ENCODE results near the gene FADS3. TPM values are rescaled to one million over a fixed set of nuclear protein-coding genes. Genes with fewer than 3 reads are reported as not detected.

FADS3 gene
- total and polyA plus RNA-seq, 9 of the 15 experiments (the other 6 are each of a cell fraction or from before 2014, with no cell fraction given) = 0.97 to 148 (median 92.7) TPM

DNA sequence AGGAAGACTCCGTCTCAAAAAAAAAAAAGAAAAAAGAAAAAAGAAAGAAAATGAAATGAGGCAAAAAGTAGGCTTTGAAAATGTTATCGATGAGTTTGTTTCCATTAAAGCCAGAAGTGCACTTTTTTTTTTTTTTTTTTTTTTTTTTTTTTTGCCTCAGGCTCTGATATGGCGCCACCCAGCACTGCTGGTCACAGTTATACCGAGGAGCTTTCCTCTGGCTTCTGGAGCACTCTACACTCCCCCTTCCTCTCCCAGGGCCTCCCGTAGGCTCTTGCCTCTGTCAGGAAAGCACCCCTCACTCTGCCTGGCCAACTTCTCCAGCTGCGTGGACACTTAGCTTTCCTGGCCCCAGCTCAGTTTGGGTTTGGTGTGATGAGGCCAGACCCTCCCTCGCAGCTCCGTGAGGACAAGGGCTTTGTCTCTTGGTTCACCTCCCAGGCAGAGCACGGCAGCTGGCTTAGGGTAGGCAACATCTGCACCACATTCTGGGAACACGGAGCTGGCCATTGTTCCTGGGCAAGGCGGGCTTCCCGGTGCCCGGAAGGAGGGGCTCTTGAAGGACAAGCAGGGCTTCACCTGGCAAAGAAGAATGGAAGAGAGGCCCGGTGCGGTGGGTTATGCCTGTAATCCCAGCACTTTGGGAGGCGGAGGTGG lies 46.3 kb downstream of the FADS3 start:
- Histone ChIP-seq H3K4me3 (no peak overlapping the region), H3K4me1 (replicated peaks in 1 of 2; ENCODE audit: control insufficient read depth in 2 of 2, insufficient read depth in 2 of 2, low read length in 2 of 2) (peaks cover 30 to 40% of the 10 kb centered on the region in 2 experiments; a peak in 4 of 5 replicates), H4K20me1 (replicated peaks; ENCODE audit: control insufficient read depth, insufficient read depth, low read length) (no peaks in the 10 kb centered on the region), H3K27ac (ENCODE audit: extremely low read depth, low read depth, low read length) (peak overlapping the region; percentile 10; the same call in 1 of the 3 replicates), H3K9me1 (ENCODE audit: control insufficient read depth, insufficient read depth, low read length) (no peaks in the 10 kb centered on the region), H3K4me2 (ENCODE audit: insufficient read depth, low read length) (no peak overlapping the region), H3K9me3 (replicated peaks; ENCODE audit: control insufficient read depth, insufficient read depth, low read depth, low read length) (no peaks in the 10 kb centered on the region), H3K36me3 (ENCODE audit: control insufficient read depth, insufficient read depth, low read length) (peaks cover 16% of the 10 kb centered on the region; the same call in 2 of the 3 replicates), H3K27me3 (ENCODE audit: control insufficient read depth in 2 of 2, insufficient read depth in 2 of 2, low read length in 2 of 2) (no peaks in the 10 kb centered on the region), H3K9ac (ENCODE audit: insufficient read depth in 1 of 2, low read depth in 2 of 2, low read length in 2 of 2) (peak overlapping the region in 1 of 2 experiments; percentile 81; a peak in 1 of 4 replicates), H3K79me2 (ENCODE audit: control insufficient read depth, insufficient read depth, low read length) (no peaks in the 10 kb centered on the region), H2AFZ (ENCODE audit: low read depth, low read length) (peak overlapping the region; percentile 72)
- 90% methylated on average over 13 of the region's 16 CpGs for WGBS (ENCODE audit: insufficient coverage, low coverage, missing lambda C conversion rate)
- intact Hi-C loops (cut with micrococcal nuclease) = no loop called here
- CTCF ChIA-PET (ENCODE audit: low intra/inter-chr PET ratio) = no interaction called here
- BruUV-seq (replicated peaks) = no TSS peak
- in situ Hi-C loops (cut with MboI) = no loop called here
- POLR2A ChIA-PET = no interaction called here
- DNase-seq (ENCODE audit: extremely low read depth in 1 of 4, low spot score in 3 of 4) (no peak), FAIRE-seq (no peak), ATAC-seq (peak; percentile 52)
- TF ChIP-seq SMAD3 (CRISPR knock-in tag; conservative IDR thresholded peaks at IDR 0.05) = no peak
- TF ChIP-seq ZNF384 (IDR thresholded peaks at IDR 0.05; ENCODE audit: low read depth, low read length) = peak; percentile 91
- no peak for TF ChIP-seq NR3C1 (CRISPR knock-in tag; IDR thresholded peaks at IDR 0.05)
- no peak for TF ChIP-seq CCNT2 (IDR thresholded peaks at IDR 0.05; ENCODE audit: borderline replicate concordance, extremely low read depth, insufficient read length, low read depth, low read length)
- TF ChIP-seq CBX2 (IDR thresholded peaks at IDR 0.05; ENCODE audit: insufficient read depth, low read length, poor library complexity, severe bottlenecking) = no peak
- TF ChIP-seq BDP1 (IDR thresholded peaks at IDR 0.05; ENCODE audit: insufficient read depth, insufficient read length) = no peak
- TF ChIP-seq RFX1 (IDR thresholded peaks at IDR 0.05) = no peak
- TF ChIP-seq, protein P1, sequence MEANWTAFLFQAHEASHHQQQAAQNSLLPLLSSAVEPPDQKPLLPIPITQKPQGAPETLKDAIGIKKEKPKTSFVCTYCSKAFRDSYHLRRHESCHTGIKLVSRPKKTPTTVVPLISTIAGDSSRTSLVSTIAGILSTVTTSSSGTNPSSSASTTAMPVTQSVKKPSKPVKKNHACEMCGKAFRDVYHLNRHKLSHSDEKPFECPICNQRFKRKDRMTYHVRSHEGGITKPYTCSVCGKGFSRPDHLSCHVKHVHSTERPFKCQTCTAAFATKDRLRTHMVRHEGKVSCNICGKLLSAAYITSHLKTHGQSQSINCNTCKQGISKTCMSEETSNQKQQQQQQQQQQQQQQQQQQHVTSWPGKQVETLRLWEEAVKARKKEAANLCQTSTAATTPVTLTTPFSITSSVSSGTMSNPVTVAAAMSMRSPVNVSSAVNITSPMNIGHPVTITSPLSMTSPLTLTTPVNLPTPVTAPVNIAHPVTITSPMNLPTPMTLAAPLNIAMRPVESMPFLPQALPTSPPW (CRISPR knock-in tag; IDR thresholded peaks at IDR 0.05) = no peak

All from K562 (cell line).